OCI-LY1 (cell line): Measurements from ENCODE around the gene FAIM2.
A peak's percentile ranks its signal among the peaks of the same experiment; 100 is the strongest.

Experiments used
- H2AFZ ChIP-seq: fragments of 200-600 bp; sonication (generic), shearing (Covaris generic); 2 replicates; pipeline ENCODE4 v1.6.0; 2014; ENCODE audit warnings: antibody characterized with exemption, mild to moderate bottlenecking, low read length
- H3F3A ChIP-seq: fragments of 200-600 bp; sonication (generic), shearing (Covaris generic); 2 replicates; pipeline ENCODE4 v1.6.0; 2014; ENCODE audit warnings: mild to moderate bottlenecking, antibody characterized with exemption, low read length, moderate library complexity; ENCODE audit not compliant: insufficient read depth
- H3K27ac ChIP-seq: fragments of 200-600 bp; sonication (generic); 2 replicates; pipeline ENCODE4 v1.5.1; 2014; ENCODE audit warnings: low read length, mixed run types, mild to moderate bottlenecking, low read depth; ENCODE audit not compliant: poor library complexity, severe bottlenecking
- H3K27me3 ChIP-seq: fragments of 200-600 bp; sonication (generic); 2 replicates; pipeline ENCODE4 v1.6.0; 2014; ENCODE audit warnings: antibody characterized with exemption, mild to moderate bottlenecking, low read length, moderate library complexity; ENCODE audit not compliant: insufficient read depth
- H3K36me3 ChIP-seq: fragments of 200-600 bp; sonication (generic); 2 replicates; pipeline ENCODE4 v1.6.1; 2014; ENCODE audit warnings: mild to moderate bottlenecking, antibody characterized with exemption, low read length, moderate library complexity, mixed read lengths; ENCODE audit not compliant: insufficient read depth
- H3K4me1 ChIP-seq: fragments of 200-600 bp; sonication (generic); 2 replicates; pipeline ENCODE4 v1.5.1; 2014; ENCODE audit warnings: mild to moderate bottlenecking, low read length, moderate library complexity; ENCODE audit not compliant: insufficient read depth, severe bottlenecking
- H3K4me2 ChIP-seq: fragments of 200-600 bp; sonication (generic), shearing (Covaris generic); 2 replicates; pipeline ENCODE4 v1.6.1; 2014; ENCODE audit warnings: low read length
- H3K4me3 ChIP-seq: fragments of 200-600 bp; sonication (generic); 2 replicates; pipeline ENCODE4 v1.5.1; 2014; ENCODE audit warnings: low read length, low read depth, mild to moderate bottlenecking, mixed read lengths; ENCODE audit not compliant: poor library complexity, severe bottlenecking
- H3K79me2 ChIP-seq: fragments of 200-600 bp; shearing (Covaris generic); 2 replicates; pipeline ENCODE4 v1.6.1; 2016; ENCODE audit warnings: mixed run types, low read length, mixed read lengths; ENCODE audit not compliant: insufficient read depth
- H3K9ac ChIP-seq: fragments of 200-600 bp; sonication (generic), shearing (Covaris generic); 2 replicates; pipeline ENCODE4 v1.6.1; 2014; ENCODE audit warnings: mild to moderate bottlenecking, low read length, mixed read lengths
- H3K9me2 ChIP-seq: fragments of 200-600 bp; sonication (generic), shearing (Covaris generic); 2 replicates; pipeline ENCODE4 v1.6.1; 2014; ENCODE audit warnings: low read depth, mild to moderate bottlenecking, low read length, mixed read lengths
- H3K9me3 ChIP-seq: fragments of 200-600 bp; shearing (Covaris generic); 2 replicates; pipeline ENCODE4 v1.6.1; 2014; ENCODE audit warnings: low read length, mixed read lengths
- H4K20me1 ChIP-seq: fragments of 200-600 bp; sonication (generic), shearing (Covaris generic); 2 replicates; pipeline ENCODE4 v1.6.0; 2016; ENCODE audit warnings: mild to moderate bottlenecking, low read length; ENCODE audit not compliant: insufficient read depth
- EZH2 ChIP-seq: fragments of 200-600 bp; sonication (generic), shearing (Covaris generic); IDR thresholded peaks from 2 replicates; pipeline ENCODE4 v1.8.0; 2017; ENCODE audit warnings: borderline replicate concordance, mixed run types, mild to moderate bottlenecking, antibody characterized with exemption, low read length, moderate library complexity, mixed read lengths
- TF ChIP-seq, protein P1 (sequence below): fragments of 200-600 bp; sonication (generic), shearing (Covaris generic); IDR thresholded peaks from 2 replicates; pipeline ENCODE4 v1.5.1; 2017; ENCODE audit warnings: mild to moderate bottlenecking, antibody characterized with exemption, low read length, moderate library complexity, mixed read lengths

FAIM2 gene

DNA sequence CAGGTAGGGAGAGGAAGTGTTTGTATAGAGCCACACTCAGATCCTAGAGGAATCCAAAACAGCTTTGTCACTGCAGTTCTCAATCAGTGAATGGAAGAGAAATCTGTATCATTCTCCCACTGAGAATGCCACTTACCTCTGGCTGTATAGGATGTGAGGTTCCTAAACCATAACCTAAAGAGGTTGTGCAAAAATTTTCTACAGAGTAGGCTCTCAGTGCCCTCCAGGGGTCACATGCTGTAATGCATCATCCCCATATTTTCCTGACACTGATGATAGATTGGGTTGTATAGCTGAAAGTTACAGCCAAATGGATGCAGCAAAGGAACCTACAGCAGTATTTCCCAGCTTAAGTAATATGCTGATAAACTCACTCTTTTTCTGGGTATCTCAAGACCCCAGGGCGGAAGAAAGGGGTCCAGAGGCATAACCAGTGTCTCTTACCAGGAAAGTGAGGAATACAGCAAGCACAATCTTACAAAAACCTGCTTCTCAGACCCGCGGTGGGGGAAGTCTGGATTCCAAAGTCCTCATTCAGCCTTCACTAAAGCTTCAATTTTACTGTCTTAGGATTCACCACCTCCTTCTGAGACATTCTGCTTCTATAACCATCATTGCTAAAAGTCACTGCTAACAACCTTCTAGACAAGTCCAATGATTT, 64.6 kb downstream of the FAIM2 start:
- Histone ChIP-seq H2AFZ (no peak overlapping the region), H3K4me3 (no peak overlapping the region), H3K27ac (no peak overlapping the region), H3K79me2 (no peaks in the 10 kb centered on the region), H3K9ac (no peak overlapping the region), H3K9me2 (no peaks in the 10 kb centered on the region), H3K4me1 (peaks cover 15% of the 10 kb centered on the region), H4K20me1 (no peaks in the 10 kb centered on the region), H3K4me2 (no peak overlapping the region), H3K27me3 (no peaks in the 10 kb centered on the region), H3K36me3 (no peaks in the 10 kb centered on the region), H3F3A (peaks cover 5% of the 10 kb centered on the region; the same call in 1 of the 2 replicates), H3K9me3 (no peaks in the 10 kb centered on the region)
- TF ChIP-seq, protein P1, sequence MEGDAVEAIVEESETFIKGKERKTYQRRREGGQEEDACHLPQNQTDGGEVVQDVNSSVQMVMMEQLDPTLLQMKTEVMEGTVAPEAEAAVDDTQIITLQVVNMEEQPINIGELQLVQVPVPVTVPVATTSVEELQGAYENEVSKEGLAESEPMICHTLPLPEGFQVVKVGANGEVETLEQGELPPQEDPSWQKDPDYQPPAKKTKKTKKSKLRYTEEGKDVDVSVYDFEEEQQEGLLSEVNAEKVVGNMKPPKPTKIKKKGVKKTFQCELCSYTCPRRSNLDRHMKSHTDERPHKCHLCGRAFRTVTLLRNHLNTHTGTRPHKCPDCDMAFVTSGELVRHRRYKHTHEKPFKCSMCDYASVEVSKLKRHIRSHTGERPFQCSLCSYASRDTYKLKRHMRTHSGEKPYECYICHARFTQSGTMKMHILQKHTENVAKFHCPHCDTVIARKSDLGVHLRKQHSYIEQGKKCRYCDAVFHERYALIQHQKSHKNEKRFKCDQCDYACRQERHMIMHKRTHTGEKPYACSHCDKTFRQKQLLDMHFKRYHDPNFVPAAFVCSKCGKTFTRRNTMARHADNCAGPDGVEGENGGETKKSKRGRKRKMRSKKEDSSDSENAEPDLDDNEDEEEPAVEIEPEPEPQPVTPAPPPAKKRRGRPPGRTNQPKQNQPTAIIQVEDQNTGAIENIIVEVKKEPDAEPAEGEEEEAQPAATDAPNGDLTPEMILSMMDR = peak; percentile 84
- TF ChIP-seq EZH2 = no peak

DNA sequence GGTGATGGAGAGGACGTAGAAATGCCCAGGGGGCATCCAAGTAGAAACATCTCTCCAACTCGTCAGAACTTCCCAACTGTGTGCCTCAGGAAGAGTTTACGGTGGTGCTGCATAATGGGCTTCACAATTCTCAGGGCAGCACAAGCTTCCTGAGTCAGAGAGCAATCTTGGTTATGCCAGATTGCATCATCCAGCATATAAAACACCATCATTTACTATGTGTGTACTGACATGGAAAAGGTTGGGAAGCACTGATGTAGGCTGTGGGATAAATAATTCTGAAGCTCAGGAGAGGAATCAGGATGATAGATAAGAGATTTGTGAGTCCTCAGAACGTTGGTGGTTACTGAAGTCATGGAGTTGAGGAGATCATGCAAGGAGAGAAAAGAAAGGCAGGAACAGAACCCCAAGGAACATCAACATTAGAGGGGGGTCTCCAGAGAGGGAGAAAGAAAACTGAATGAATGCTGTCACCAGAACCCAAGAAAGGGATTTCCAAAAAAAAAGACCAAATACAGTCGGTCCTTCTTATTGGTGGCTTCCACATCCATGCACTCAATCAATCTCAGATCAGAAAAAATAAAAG, 70.8 kb downstream of the FAIM2 start:
- Histone ChIP-seq H3K4me2 (no peak overlapping the region), H3K9me3 (no peaks in the 10 kb centered on the region), H3K4me1 (peaks cover 8% of the 10 kb centered on the region), H3K27ac (no peak overlapping the region), H3F3A (peaks cover 5% of the 10 kb centered on the region; the same call in 1 of the 2 replicates), H4K20me1 (no peaks in the 10 kb centered on the region), H3K36me3 (no peaks in the 10 kb centered on the region), H3K27me3 (no peaks in the 10 kb centered on the region), H2AFZ (no peak overlapping the region), H3K79me2 (no peaks in the 10 kb centered on the region), H3K4me3 (no peak overlapping the region), H3K9me2 (no peaks in the 10 kb centered on the region), H3K9ac (no peak overlapping the region)
- TF ChIP-seq EZH2 = no peak
- TF ChIP-seq, protein P1 = no peak

DNA sequence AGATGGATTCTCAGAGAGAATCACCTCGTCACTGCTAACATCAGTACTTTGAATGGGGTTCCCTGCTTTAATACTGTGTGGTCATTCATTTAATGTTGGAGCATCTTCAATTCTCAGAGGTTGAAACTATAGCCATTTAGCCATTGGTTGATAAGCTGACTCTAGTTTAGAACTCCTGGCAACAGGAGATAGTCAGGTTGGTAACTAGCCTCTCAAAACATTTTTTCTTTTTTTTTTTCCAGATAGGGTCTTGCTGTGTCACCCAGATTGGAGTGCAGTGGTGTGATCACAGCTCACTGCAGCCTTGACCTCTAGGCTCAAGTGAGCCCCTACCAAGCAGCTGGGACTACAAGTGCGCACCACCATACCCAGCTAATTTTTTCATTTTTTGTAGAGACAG, 72.0 kb downstream of the FAIM2 start:
- peaks cover 4% of the 10 kb centered on the region; the same call in 1 of the 2 replicates for H3F3A ChIP-seq
- H3K9me2 ChIP-seq = no peaks in the 10 kb centered on the region
- H3K9me3 ChIP-seq = no peaks in the 10 kb centered on the region
- H3K9ac ChIP-seq = no peak overlapping the region
- TF ChIP-seq, protein P1 = no peak
- TF ChIP-seq EZH2 = no peak
- no peaks in the 10 kb centered on the region for H4K20me1 ChIP-seq
- H2AFZ ChIP-seq = no peak overlapping the region
- H3K36me3 ChIP-seq = no peaks in the 10 kb centered on the region
- peaks cover 16% of the 10 kb centered on the region for H3K4me1 ChIP-seq
- no peak overlapping the region for H3K4me3 ChIP-seq
- H3K4me2 ChIP-seq = no peak overlapping the region
- peaks cover 4% of the 10 kb centered on the region; the same call in 1 of the 2 replicates for H3K27me3 ChIP-seq
- H3K79me2 ChIP-seq = no peaks in the 10 kb centered on the region
- H3K27ac ChIP-seq = no peak overlapping the region
